Neural progenitor cell (in vitro differentiated cells): ENCODE data around the gene TSPAN10.

Experiments
- EZH2phosphoT487 ChIP-seq: fragments of 200-600 bp; sonication (generic); IDR thresholded peaks from 2 replicates; pipeline ENCODE4 v1.6.1; 2017; ENCODE audit warnings: antibody characterized with exemption
- TF ChIP-seq, protein P1 (sequence below): fragments of 200-600 bp; sonication (generic); IDR thresholded peaks from 2 replicates; pipeline ENCODE4 v1.5.1; 2017; ENCODE audit warnings: antibody characterized with exemption, mild to moderate bottlenecking

DNA sequence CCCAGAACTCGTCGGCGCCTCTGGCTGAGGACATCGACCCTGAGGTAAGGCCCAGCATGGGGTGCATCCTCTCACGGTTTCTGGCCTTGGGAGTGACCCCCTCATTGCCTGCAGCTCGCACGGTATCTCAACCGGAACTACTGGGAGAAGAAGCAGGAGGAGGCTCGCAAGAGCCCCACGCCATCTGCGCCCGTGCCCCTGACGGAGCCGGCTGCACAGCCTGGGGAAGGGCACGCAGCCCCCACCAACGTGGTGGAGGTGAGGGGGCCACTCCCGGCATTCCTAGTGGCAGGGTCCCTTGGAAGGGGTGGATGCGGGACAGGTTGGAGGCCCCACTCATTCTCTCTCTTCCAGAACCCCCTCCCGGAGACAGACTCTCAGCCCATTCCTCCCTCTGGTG lies 57.8 kb downstream of the TSPAN10 start:
- TF ChIP-seq EZH2phosphoT487 = no peak
- TF ChIP-seq, protein P1, sequence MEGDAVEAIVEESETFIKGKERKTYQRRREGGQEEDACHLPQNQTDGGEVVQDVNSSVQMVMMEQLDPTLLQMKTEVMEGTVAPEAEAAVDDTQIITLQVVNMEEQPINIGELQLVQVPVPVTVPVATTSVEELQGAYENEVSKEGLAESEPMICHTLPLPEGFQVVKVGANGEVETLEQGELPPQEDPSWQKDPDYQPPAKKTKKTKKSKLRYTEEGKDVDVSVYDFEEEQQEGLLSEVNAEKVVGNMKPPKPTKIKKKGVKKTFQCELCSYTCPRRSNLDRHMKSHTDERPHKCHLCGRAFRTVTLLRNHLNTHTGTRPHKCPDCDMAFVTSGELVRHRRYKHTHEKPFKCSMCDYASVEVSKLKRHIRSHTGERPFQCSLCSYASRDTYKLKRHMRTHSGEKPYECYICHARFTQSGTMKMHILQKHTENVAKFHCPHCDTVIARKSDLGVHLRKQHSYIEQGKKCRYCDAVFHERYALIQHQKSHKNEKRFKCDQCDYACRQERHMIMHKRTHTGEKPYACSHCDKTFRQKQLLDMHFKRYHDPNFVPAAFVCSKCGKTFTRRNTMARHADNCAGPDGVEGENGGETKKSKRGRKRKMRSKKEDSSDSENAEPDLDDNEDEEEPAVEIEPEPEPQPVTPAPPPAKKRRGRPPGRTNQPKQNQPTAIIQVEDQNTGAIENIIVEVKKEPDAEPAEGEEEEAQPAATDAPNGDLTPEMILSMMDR = no peak
